MCF 10A (cell line): ENCODE measurements around the gene GREB1L. TPM values are rescaled to one million over a fixed set of nuclear protein-coding genes. Genes with fewer than 3 reads are reported as not detected.
"Not testable (repeated sequence)": the region's sequence is repeated elsewhere in the genome, so short reads cannot be mapped to it uniquely, and the experiment has no call there.

Source experiments
- BruUV-seq: library from RNA; stranded (reverse); fragments of 400-500 nt; replicated peaks from 2 replicates; lab custom pipeline; 2021; lab: Mats Ljungman, UMichigan
- CTCF ChIA-PET: fragments of 300-600 bp; sonication (Branson Sonifier 250); formaldehyde crosslinking; extraction: SDS; loops from one replicate; lab custom pipeline; 2021; ENCODE audit warnings: antibody characterized with exemption, inconsistent platforms; lab: Yijun Ruan, JAX
- POLR2A ChIA-PET: fragments of 300-600, 350-650 bp; sonication (Branson Sonifier 250); formaldehyde crosslinking; extraction: SDS; loops from one replicate; lab custom pipeline; 2020; ENCODE audit warnings: antibody characterized with exemption, inconsistent platforms; lab: Yijun Ruan, JAX
- DNase-seq: peaks from one replicate; pipeline ENCODE4 v3.0.0-alpha.2; 2018; ENCODE audit not compliant: unreplicated experiment
- H3K27ac Mint-ChIP-seq: one replicate; pipeline ENCODE4 v1.8.0; 2022; ENCODE audit warnings: mild to moderate bottlenecking, low read depth, mixed read lengths; ENCODE audit not compliant: unreplicated experiment
- H3K27me3 Mint-ChIP-seq: one replicate; pipeline ENCODE4 v1.8.0; 2022; ENCODE audit warnings: mixed read lengths; ENCODE audit not compliant: insufficient read depth, unreplicated experiment
- H3K36me3 Mint-ChIP-seq: one replicate; pipeline ENCODE4 v1.8.0; 2022; ENCODE audit warnings: mild to moderate bottlenecking, moderate library complexity, mixed read lengths; ENCODE audit not compliant: insufficient read depth, unreplicated experiment
- H3K4me1 Mint-ChIP-seq: one replicate; pipeline ENCODE4 v1.8.0; 2022; ENCODE audit warnings: mixed read lengths; ENCODE audit not compliant: insufficient read depth, unreplicated experiment
- H3K4me3 Mint-ChIP-seq: one replicate; pipeline ENCODE4 v1.8.0; 2022; ENCODE audit warnings: mild to moderate bottlenecking, moderate library complexity, mixed read lengths; ENCODE audit not compliant: unreplicated experiment
- H3K9me3 Mint-ChIP-seq: one replicate; pipeline ENCODE4 v1.8.0; 2022; ENCODE audit warnings: mixed read lengths; ENCODE audit not compliant: unreplicated experiment
- intact Hi-C: fragments of 100-400 bp; cut with micrococcal nuclease; formaldehyde crosslinking; loops from 2 replicates; pipeline ENCODE4 v1.14.1; 2022
- total RNA-seq: library from RNA; stranded (reverse); gene quantifications from 2 replicates; pipeline ENCODE4 v1.2.3, GENCODE V29; 2022
- TF ChIP-seq, protein P1 (sequence below): fragments of 200-600 bp; IDR thresholded peaks from one replicate; pipeline ENCODE4 v1.8.0; 2022; ENCODE audit warnings: antibody characterized with exemption, mild to moderate bottlenecking; ENCODE audit not compliant: unreplicated experiment

GREB1L gene
- total RNA-seq, 1 experiment from 2014 or later, result 9.4 TPM

DNA sequence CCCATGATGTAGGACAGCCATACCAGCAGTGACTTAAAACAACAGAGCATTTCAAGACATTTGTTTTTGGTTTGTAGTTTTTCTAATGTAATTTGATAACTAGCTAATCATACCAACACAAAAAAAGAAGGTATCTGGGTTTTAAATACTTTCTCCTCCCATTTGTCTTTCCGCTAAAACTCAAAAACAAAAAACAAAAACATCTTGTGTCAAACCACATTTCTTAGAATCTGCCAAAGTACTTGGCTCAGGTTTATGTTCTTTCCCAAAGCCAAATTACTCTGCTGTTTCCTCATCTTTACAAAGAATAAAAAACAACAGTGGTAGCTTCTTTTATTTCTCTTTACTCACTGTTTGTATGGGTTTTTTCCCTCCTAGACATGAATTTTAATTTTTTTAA is 71.5 kb downstream of the GREB1L start:
- H3K27me3 Mint-ChIP-seq, result no peaks in the 10 kb centered on the region
- H3K4me1 Mint-ChIP-seq, result peaks cover 19% of the 10 kb centered on the region
- no peak overlapping the region for H3K4me3 Mint-ChIP-seq
- DNase-seq, result no peak
- TF ChIP-seq, protein P1, sequence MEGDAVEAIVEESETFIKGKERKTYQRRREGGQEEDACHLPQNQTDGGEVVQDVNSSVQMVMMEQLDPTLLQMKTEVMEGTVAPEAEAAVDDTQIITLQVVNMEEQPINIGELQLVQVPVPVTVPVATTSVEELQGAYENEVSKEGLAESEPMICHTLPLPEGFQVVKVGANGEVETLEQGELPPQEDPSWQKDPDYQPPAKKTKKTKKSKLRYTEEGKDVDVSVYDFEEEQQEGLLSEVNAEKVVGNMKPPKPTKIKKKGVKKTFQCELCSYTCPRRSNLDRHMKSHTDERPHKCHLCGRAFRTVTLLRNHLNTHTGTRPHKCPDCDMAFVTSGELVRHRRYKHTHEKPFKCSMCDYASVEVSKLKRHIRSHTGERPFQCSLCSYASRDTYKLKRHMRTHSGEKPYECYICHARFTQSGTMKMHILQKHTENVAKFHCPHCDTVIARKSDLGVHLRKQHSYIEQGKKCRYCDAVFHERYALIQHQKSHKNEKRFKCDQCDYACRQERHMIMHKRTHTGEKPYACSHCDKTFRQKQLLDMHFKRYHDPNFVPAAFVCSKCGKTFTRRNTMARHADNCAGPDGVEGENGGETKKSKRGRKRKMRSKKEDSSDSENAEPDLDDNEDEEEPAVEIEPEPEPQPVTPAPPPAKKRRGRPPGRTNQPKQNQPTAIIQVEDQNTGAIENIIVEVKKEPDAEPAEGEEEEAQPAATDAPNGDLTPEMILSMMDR, result no peak
- CTCF ChIA-PET, result no interaction called here
- no TSS peak for BruUV-seq
- POLR2A ChIA-PET, result interaction anchor here (1.0 kb wide), 1 partner anchor 53 kb away, joined by 3 read pairs; no protein-coding TSS in a partner anchor
- H3K9me3 Mint-ChIP-seq, result no peaks in the 10 kb centered on the region
- intact Hi-C loops, result no loop called here
- no peak overlapping the region for H3K27ac Mint-ChIP-seq
- no peaks in the 10 kb centered on the region for H3K36me3 Mint-ChIP-seq

DNA sequence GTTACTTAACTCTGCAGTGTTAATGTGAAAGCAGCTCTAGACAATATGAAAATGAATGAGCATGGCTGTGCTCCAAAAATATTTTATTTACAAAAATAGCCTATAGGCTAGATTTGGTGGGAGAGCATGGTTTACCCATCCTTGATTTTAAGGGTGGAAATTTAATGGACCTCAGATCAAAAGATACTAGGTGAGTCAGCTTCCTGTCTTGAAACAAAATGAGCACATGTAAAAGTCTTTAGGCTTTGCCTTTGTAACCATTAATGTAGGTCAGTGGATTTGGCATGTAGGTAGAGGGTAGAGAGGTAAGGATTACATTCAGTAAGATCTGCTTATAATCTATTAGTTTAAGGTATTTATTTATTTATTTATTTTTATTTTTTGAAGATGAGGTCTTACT is 72.7 kb downstream of the GREB1L start:
- CTCF ChIA-PET, result interaction anchor here (0.6 to 1.3 kb wide), 2 partner anchors 31 to 130 kb away, joined by 3 to 4 read pairs; no protein-coding TSS in a partner anchor
- DNase-seq, result peak; percentile 43
- Mint-ChIP-seq H3K27ac (no peak overlapping the region), H3K36me3 (no peaks in the 10 kb centered on the region), H3K4me1 (peaks cover 19% of the 10 kb centered on the region), H3K9me3 (no peaks in the 10 kb centered on the region), H3K4me3 (no peak overlapping the region), H3K27me3 (no peaks in the 10 kb centered on the region)
- POLR2A ChIA-PET, result interaction anchor here (0.9 to 1.0 kb wide), 2 partner anchors 11 to 31 kb away, joined by 3 read pairs; no protein-coding TSS in a partner anchor
- no TSS peak for BruUV-seq
- TF ChIP-seq, protein P1, result no peak
- intact Hi-C loops, result no loop called here

DNA sequence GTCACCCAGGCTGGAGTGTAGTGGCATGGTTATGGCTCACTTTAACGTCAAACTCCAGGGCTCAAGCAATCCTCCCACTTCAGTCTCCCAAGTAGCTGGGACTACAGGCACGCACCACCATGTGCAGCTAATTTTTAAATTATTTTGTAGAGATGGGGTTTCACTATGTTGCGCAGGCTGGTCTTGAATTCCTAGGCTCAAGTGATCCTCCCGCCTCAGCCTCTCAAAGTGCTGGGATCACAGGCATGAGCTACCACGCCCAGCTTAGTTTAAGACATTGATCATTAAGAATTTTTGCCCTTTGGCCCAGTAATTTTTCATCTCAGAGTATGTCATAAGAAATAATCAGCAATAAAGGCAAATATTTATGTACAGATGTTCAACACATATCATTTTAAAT is 73.1 kb downstream of the GREB1L start:
- H3K9me3 Mint-ChIP-seq, intact Hi-C loops, DNase-seq, H3K4me3 Mint-ChIP-seq, H3K27me3 Mint-ChIP-seq, H3K36me3 Mint-ChIP-seq, BruUV-seq, H3K27ac Mint-ChIP-seq: not testable (repeated sequence)
- H3K4me1 Mint-ChIP-seq, result peaks cover 19% of the 10 kb centered on the region
- ChIA-PET POLR2A (interaction anchor here (0.9 kb wide), 1 partner anchor 32 kb away, joined by 3 read pairs; no protein-coding TSS in a partner anchor), CTCF (interaction anchor here (1.3 kb wide), 1 partner anchor 130 kb away, joined by 4 read pairs; no protein-coding TSS in a partner anchor)

DNA sequence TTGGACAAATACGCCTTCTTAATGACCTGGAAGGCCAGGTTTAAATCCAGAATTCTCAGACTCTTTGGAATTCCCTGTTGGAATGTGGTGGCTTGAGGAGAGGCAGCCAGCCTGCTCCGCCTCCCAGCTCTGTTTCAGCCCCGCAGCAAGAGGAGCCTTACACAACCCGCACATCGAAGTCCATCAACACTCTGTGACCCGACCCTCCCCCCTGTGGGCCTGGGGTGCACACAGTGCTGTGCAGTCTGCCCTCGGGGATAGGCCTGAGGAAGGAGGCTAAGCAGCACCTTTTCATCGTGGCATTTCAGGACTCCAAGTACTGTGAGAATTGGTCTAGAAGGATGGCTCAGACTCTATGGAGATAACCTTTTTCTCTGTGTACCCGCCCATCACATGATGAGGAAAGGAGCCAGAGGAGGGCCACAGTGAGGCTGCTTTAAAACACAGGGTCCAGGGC is 73.7 kb downstream of the GREB1L start:
- Mint-ChIP-seq H3K27me3 (no peaks in the 10 kb centered on the region), H3K27ac (no peak overlapping the region), H3K9me3 (no peaks in the 10 kb centered on the region), H3K4me1 (peaks cover 19% of the 10 kb centered on the region), H3K36me3 (no peaks in the 10 kb centered on the region), H3K4me3 (no peak overlapping the region)
- TF ChIP-seq, protein P1, result no peak
- POLR2A ChIA-PET, result no interaction called here
- no TSS peak for BruUV-seq
- no peak for DNase-seq
- CTCF ChIA-PET, result interaction anchor here (1.3 kb wide), 1 partner anchor 129 kb away, joined by 4 read pairs; no protein-coding TSS in a partner anchor
- intact Hi-C loops, result no loop called here
